ENCODE measurements around the gene CAMK2A. TPM values are rescaled to one million over a fixed set of nuclear protein-coding genes. Genes with fewer than 3 reads are reported as not detected.

Gene CAMK2A
- total and polyA plus RNA-seq, 2 experiments from 2014 or later, result 0.18 TPM; not detected in 1

GRCh38 chr5:150206779-150207115 lies 82.8 kb downstream of the CAMK2A start:
- Histone ChIP-seq H2AFZ (no peak overlapping the region), H3K27ac (ENCODE audit: low read depth) (no peak overlapping the region), H3K79me2 (replicated peaks; ENCODE audit: insufficient read depth) (no peaks in the 10 kb centered on the region), H3K36me3 (ENCODE audit: insufficient read depth) (no peaks in the 10 kb centered on the region), H3K27me3 (ENCODE audit: insufficient read depth) (no peaks in the 10 kb centered on the region), H3K4me3 (no peak overlapping the region), H3K4me2 (no peak overlapping the region), H3F3A (replicated peaks; ENCODE audit: low read depth) (no peaks in the 10 kb centered on the region), H4K20me1 (replicated peaks; ENCODE audit: insufficient read depth) (no peaks in the 10 kb centered on the region), H3K9me2 (ENCODE audit: insufficient read depth) (no peaks in the 10 kb centered on the region), H3K4me1 (ENCODE audit: insufficient read depth) (peaks cover 5% of the 10 kb centered on the region)
- H3K27me3 Mint-ChIP-seq (ENCODE audit: insufficient read depth, low read depth, poor library complexity), result peaks cover 8% of the 10 kb centered on the region
- H3K27ac Mint-ChIP-seq, result no peak overlapping the region
- TF ChIP-seq ZNF462 (CRISPR knock-in tag; IDR thresholded peaks at IDR 0.05) (no peak), EZH2 (IDR thresholded peaks at IDR 0.05; ENCODE audit: low read depth, unreplicated experiment) (no peak), ZNF331 (CRISPR knock-in tag; IDR thresholded peaks at IDR 0.05; ENCODE audit: low read depth) (no peak), JUNB (IDR thresholded peaks at IDR 0.05; ENCODE audit: unreplicated experiment) (no peak), CTCF (conservative IDR thresholded peaks at IDR 0.05; ENCODE audit: low read depth in 2 of 2) (no peak), CREB1 (CRISPR knock-in tag; IDR thresholded peaks at IDR 0.05; ENCODE audit: low read depth) (no peak), ZNF114 (CRISPR knock-in tag; IDR thresholded peaks at IDR 0.05) (no peak), NANOG (IDR thresholded peaks at IDR 0.05; ENCODE audit: borderline replicate concordance) (no peak), REST (IDR thresholded peaks at IDR 0.05; ENCODE audit: unreplicated experiment) (no peak), POLR2AphosphoS5 (IDR thresholded peaks at IDR 0.05; ENCODE audit: low read depth) (no peak), STAT1 (IDR thresholded peaks at IDR 0.05; ENCODE audit: unreplicated experiment) (no peak), EZH2phosphoT487 (IDR thresholded peaks at IDR 0.05; ENCODE audit: unreplicated experiment) (no peak), ETS1 (IDR thresholded peaks at IDR 0.05) (no peak)
- no peak for DNase-seq (ENCODE audit: low spot score)
- H3K4me1 Mint-ChIP-seq, result peaks cover 45% of the 10 kb centered on the region
- H3K36me3 Mint-ChIP-seq (ENCODE audit: low read depth), result no peaks in the 10 kb centered on the region; the same call in 2 of the 3 replicates
- no peaks in the 10 kb centered on the region; the same call in 2 of the 3 replicates for H3K9me3 Mint-ChIP-seq
- H3K4me3 Mint-ChIP-seq, result no peak overlapping the region
- no peak for ATAC-seq
